IPS DF 19.7 (cell line): Measurements from ENCODE around the gene DNM1.
"Not testable (repeated sequence)": the region's sequence is repeated elsewhere in the genome, so short reads cannot be mapped to it uniquely, and the experiment has no call there.

Experiments used
- DNase-seq: peaks from one replicate; pipeline ENCODE4 v3.0.0-alpha.2; 2013; ENCODE audit warnings: low read depth, low spot score

DNM1 gene

GRCh38 chr9:128276008-128276573 lies 72.9 kb downstream of the DNM1 start, which contains the start of gene SWI5:
SWI5 (plus strand) TSS chr9:128276276.
- DNase-seq: peak; percentile 85

DNA sequence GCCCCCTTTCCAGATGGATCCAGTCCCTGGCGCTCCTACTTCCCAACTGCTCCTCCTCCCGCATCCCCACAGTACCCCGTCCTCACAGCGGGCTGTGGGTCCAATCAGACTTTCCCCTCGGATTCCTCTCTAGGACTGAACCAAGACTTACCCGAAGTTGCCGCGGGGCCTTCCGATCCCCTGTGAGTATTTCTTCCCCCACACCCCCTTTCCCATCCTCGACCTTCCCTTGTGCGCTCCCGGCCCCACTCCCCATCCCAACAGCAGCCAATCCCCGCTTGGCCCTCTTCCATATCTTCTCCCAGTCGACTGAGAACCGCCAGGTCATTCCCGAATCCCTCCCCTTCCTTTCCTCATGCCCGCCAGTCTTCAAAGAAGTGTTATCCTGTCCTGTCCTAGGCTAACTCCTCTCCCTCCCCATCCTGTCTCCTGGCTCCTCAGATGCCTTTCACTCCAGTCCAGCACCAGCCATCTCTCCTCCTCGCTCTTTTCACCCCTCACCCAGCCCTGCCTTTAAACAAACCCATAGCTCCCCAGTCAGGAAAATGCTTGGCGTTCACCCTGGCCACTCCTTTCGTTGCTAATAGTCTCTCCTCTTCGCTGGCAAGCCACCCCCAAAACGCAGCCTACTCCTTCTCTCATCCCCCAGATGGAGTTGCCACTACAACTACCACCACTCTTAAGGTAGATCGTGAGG lies 73.5 kb downstream of the DNM1 start:
- DNase-seq: no peak

- DNase-seq: not testable (repeated sequence)
Measured at GRCh38 chr9:128279088-128280073, 76.2 kb downstream of the DNM1 start.

DNA sequence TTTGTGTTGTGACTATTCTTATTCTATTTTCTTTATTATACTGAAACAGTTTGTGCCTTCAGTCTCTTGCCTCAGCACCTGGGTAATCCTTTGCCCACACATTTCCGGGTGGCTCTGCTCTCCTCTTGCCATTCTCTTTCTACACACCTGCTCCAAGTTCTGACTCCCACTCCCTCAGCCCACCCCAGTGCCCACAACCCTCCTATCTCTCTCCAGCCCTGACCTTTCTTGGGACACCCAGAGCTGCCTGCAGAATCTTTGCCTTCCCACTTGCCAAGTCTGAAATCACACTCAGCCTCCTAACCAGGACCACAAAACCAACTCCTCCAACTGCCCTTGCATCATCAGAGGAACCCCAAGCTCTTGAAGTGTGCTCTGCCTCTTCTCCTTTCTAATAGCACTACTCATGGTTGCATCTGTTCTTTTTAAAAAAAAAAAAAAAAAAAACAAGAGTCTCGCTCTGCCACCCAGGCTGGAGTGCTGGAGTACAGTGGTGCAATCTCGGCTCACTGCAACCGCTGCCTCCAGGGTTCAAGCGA lies 77.0 kb downstream of the DNM1 start:
- DNase-seq: no peak

- DNase-seq: no peak
Measured at GRCh38 chr9:128282500-128282899, 79.3 kb downstream of the DNM1 start.

- DNase-seq: no peak
Measured at GRCh38 chr9:128285033-128285784, 82.0 kb downstream of the DNM1 start.

DNA sequence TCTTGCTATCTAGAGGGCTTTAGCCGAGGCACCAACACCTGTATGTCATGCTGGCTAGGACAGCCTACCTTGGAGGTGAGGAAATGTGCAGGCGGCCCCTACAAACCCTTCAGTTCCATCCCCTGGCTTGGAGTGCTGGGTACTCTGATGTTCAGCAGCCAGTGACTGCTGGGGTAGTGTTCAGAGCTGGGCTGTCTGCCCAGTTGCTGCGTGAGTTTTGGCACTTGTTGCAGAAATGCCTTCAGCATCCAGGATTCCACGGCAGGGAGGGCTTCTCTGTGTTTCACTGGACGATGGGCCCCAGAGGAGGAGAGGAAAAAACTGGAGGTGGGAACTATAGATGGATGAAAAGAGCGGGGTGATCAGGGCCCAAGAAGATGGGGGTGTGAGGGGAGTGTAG lies 83.3 kb downstream of the DNM1 start:
- no peak for DNase-seq

DNA sequence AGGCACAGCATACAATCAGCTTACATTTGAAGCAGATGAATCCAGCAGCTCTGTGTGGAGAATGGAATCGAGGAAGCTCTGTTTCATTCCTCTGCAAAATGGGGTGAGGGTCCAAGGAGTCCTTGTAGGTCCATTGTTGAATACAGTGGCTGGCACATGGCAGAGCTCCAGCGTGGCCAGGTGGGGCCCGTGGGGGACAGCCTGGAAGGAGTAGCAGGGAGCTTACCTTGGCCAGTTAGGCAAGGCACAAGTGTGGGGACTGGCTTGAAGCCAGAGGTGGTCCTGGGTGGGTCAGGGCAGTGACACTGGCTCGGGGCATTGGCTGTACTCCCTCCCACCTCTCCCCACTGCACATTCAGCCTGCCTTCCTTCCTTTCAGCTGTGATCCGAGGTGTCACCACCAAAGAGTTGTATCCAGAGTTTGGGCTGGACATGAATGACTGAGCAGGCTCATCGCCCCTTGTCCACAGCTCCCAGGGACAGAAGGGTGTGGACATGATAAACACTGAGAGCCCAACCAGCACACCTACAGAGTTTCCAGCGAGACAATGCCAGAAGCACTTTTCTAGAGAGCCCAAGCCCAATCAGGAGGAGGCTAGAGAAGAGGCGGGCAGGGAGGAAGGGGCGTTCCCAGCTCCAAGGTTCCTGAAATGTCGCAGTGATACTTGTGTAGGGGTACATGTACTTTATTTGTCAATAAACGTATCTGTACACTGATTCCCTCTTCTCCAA lies 85.3 kb downstream of the DNM1 start:
- no peak for DNase-seq

GRCh38 chr9:128292009-128292408 lies 88.8 kb downstream of the DNM1 start:
- DNase-seq: no peak

GRCh38 chr9:128293091-128293490 lies 89.9 kb downstream of the DNM1 start:
- no peak for DNase-seq

DNA sequence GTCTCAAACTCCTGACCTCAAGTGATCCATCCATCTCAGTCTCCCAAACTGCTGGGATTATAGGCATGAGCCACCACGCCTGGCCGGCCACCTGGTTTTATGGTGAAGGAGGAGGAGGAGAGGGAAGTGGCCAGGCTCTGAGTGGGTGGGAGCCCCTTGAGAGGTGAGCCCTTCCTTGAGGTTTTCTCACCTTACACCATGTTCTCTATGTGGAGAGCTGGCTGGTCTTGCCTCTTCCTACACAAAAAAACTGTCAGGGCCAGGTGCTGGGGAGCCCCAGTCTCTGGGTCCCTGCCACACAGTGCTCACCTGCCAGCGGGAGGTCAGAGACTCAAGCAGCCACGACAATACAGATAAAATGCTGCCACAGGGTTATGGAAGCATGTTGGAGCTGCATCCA lies 91.0 kb downstream of the DNM1 start:
- DNase-seq: no peak

GRCh38 chr9:128296340-128297220 lies 93.4 kb downstream of the DNM1 start:
- no peak for DNase-seq

DNA sequence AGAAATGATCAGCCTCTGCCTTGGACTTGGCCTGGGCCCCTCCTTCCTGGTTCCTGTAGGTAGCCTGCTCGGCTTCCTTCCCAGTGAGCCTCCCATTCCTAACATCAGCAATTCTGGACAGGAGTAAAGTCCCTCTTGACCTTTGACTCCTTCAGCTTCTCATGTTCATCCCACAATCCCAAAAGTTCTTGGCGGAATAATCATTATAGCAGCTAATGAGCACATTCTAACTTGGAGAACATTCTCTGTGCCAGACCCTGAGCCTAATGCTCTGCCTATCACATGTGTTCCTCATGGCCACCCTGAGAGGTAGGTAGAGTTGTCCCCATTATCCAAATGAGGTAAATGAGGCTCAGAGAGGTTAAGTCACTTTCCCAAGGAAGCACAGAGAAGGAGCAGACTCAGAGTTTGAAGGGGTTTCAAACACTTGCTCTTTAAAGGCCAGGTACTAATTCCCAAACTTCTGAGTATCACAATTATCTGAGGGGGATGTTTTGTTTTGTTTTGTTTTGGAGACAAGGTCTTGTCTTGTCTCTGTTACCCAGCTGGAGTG lies 94.1 kb downstream of the DNM1 start:
- DNase-seq: no peak

- DNase-seq: no peak
Measured at GRCh38 chr9:128298535-128299482, 95.6 kb downstream of the DNM1 start.

GRCh38 chr9:128304136-128304970 lies 101.2 kb downstream of the DNM1 start:
- DNase-seq: no peak
